AG04450 (cell line): ENCODE measurements around the gene PCGF1. TPM values are rescaled to one million over a fixed set of nuclear protein-coding genes. Genes with fewer than 3 reads are reported as not detected.
A peak's percentile ranks its signal among the peaks of the same experiment; 100 is the strongest.

Experiments
- CTCF ChIA-PET: fragments of 300-600, 350-600 bp; formaldehyde crosslinking; extraction: SDS; loops from one replicate; lab custom pipeline; 2022; ENCODE audit warnings: antibody characterized with exemption, inconsistent platforms; lab: Charles Lee
- POLR2A ChIA-PET: fragments of 350-600 bp; formaldehyde crosslinking; extraction: SDS; loops from one replicate; lab custom pipeline; 2021; ENCODE audit warnings: antibody characterized with exemption, inconsistent platforms; lab: Yijun Ruan, JAX
- DNase-seq: peaks from one replicate; pipeline ENCODE4 v3.0.0-alpha.2; 2011; ENCODE audit warnings: low read depth, low spot score
- H3K27ac ChIP-seq: one replicate; pipeline ENCODE4 v1.5.1; 2012; ENCODE audit warnings: low read depth, low read length, control low read depth
- H3K27me3 ChIP-seq: one replicate; pipeline ENCODE4 v1.6.0; 2012; ENCODE audit warnings: low read length; ENCODE audit not compliant: control insufficient read depth, insufficient read depth
- H3K4me3 ChIP-seq: 2 replicates; pipeline ENCODE4 v1.5.1; 2011; ENCODE audit warnings: mild to moderate bottlenecking, low read depth, low read length, control low read depth
- H3K9me3 ChIP-seq: 2 replicates; pipeline ENCODE4 v1.5.1; 2012; ENCODE audit warnings: low read length; ENCODE audit not compliant: control insufficient read depth, insufficient read depth
- polyA plus RNA-seq: library from polyadenylated mRNA; depleted of rRNA; stranded (reverse); fragments of >200 nt; gene quantifications from 2 replicates; pipeline ENCODE4 v1.2.3, GENCODE V29; 2011
- TF ChIP-seq, protein P1 (sequence below): IDR thresholded peaks from 2 replicates; pipeline ENCODE4 v1.5.1; 2011; ENCODE audit warnings: low read depth, low read length, control low read depth, inconsistent platforms

PCGF1 gene
- polyA plus RNA-seq, 1 experiment, result 20.9 TPM

GRCh38 chr2:74507926-74508520 lies 528 bp upstream of the PCGF1 start:
- POLR2A ChIA-PET, result interaction anchor here (0.7 kb wide), 1 partner anchor 50 kb away, joined by 3 read pairs; the partner anchor contains the start of gene WBP1
- no peak for DNase-seq
- Histone ChIP-seq H3K27ac (peak overlapping the region; percentile 99), H3K27me3 (peaks cover 25% of the 10 kb centered on the region), H3K9me3 (peaks cover 5% of the 10 kb centered on the region; the same call in 1 of the 2 replicates), H3K4me3 (peak overlapping the region; percentile 100)
- CTCF ChIA-PET, result interaction anchor here (1.1 kb wide), 1 partner anchor 12 kb away, joined by 5 read pairs; no protein-coding TSS in a partner anchor
- TF ChIP-seq, protein P1, sequence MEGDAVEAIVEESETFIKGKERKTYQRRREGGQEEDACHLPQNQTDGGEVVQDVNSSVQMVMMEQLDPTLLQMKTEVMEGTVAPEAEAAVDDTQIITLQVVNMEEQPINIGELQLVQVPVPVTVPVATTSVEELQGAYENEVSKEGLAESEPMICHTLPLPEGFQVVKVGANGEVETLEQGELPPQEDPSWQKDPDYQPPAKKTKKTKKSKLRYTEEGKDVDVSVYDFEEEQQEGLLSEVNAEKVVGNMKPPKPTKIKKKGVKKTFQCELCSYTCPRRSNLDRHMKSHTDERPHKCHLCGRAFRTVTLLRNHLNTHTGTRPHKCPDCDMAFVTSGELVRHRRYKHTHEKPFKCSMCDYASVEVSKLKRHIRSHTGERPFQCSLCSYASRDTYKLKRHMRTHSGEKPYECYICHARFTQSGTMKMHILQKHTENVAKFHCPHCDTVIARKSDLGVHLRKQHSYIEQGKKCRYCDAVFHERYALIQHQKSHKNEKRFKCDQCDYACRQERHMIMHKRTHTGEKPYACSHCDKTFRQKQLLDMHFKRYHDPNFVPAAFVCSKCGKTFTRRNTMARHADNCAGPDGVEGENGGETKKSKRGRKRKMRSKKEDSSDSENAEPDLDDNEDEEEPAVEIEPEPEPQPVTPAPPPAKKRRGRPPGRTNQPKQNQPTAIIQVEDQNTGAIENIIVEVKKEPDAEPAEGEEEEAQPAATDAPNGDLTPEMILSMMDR, result no peak

DNA sequence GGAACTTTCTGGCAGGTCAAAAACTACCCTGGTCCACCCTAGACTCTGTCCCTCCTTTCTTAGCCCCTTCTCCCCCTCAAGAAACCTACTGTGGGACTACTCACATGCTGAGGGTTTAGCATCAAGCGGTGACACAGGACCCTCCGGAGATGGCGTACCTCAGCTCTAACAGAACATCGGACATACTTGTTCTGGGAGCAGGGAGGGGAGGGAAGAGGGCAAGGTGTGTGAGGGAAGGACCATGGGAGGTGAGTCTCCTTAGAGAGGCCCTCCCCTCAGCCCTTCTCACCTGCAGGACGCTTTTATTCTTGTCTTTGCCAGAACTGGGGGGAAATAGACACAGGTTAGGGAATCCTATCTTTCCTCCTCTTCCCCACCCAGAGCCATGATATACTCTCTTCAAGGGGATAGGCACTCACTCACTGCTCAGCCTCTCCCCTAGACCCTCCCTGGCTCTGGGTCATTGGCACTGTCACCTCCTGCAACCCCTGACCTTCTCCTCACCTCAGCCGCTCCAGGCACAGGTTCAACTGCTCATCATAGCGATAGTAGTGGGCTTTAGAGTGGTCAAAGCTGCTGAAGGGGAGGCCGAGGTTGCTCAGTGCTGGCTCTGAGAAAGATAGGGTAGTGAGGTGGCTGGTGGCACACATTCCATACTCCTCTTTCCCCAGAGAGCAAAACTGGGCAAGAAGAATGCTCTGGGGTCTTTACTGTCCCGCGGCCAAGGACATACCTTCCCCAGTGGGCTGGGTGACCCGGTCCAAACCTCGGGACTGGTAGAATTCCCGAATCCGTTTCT lies 1.8 kb downstream of the PCGF1 start:
- peak overlapping the region; percentile 35 for H3K4me3 ChIP-seq
- POLR2A ChIA-PET, result interaction anchor here (0.6 to 2.7 kb wide), 2 partner anchors 23 to 68 kb away, joined by 3 to 8 read pairs; partner anchors contain the start of genes CCDC142 and TTC31

GRCh38 chr2:74504591-74504990 lies 2.9 kb downstream of the PCGF1 start:
- DNase-seq, result no peak
- Histone ChIP-seq H3K27ac (no peak overlapping the region), H3K4me3 (no peak overlapping the region), H3K27me3 (peaks cover 21% of the 10 kb centered on the region), H3K9me3 (no peaks in the 10 kb centered on the region; the same call in 1 of the 2 replicates)
- TF ChIP-seq, protein P1, result no peak
- POLR2A ChIA-PET, result interaction anchor here (1.4 to 2.7 kb wide), 4 partner anchors 16 to 32 kb away, joined by 3 to 12 read pairs (median 6); partner anchors contain the start of genes AUP1, CCDC142, HTRA2 and MRPL53
- CTCF ChIA-PET, result interaction anchor here (0.9 to 2.7 kb wide), 2 partner anchors 21 to 84 kb away, joined by 3 to 11 read pairs; partner anchors contain the start of genes CCDC142 and TTC31

More for the DNA sequence above, 1.8 kb downstream of the PCGF1 start:
- Histone ChIP-seq H3K27me3 (peaks cover 15% of the 10 kb centered on the region), H3K9me3 (no peaks in the 10 kb centered on the region; the same call in 1 of the 2 replicates), H3K27ac (no peak overlapping the region)
- no peak for DNase-seq
- CTCF ChIA-PET, result interaction anchor here (1.4 to 2.7 kb wide), 2 partner anchors 23 to 79 kb away, joined by 4 to 11 read pairs; partner anchors contain the start of genes CCDC142 and TTC31
- TF ChIP-seq, protein P1, result no peak

DNA sequence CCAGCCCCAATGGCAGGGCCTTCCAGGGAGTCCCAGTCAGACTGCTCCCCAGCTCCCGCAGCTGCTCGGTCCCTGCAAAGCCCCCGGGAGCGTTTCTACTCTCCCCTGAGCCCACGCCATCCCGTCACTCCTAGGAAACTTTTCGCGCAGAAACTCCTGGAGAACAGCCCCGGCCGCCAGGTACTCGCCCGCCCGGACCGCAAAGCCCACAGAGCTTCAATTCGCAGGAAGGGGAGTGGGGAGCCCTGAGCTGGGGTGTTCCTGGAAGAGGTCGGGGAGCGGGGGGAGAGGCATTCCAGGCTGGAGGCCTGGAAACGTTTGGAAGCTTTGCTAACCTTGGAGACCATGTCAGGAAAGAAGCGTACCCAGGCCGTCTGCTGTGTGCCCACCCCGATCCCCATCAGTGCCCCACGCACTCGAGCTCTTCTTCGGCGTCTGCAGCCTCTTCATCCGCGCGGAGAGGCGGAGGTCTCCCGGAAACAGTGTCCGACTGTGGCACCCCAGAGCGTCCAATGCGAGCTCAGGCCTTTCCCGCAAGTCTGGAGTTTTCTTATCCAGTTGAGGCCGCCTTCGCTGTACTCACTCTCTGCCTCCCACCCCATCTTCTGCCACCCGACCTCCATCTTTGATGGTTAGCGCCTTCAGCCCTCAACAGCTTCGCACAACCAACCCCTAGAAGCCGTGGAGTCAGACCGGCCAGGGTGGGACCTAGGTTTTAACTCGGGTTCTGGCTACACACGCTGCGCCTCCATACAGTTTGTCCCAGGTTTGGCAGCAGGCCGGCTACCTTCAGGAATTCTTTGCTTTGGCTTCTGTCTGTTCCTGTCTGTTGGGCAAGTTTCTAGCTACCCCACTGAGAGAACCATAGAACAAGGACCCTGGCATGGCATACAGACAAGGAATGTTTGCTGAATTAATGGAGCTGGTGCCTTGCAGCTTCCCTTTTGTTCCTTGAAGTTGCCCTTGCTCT lies 3.7 kb downstream of the PCGF1 start:
- DNase-seq, result no peak
- peaks cover 27% of the 10 kb centered on the region for H3K27me3 ChIP-seq
- CTCF ChIA-PET, result interaction anchor here (0.9 to 2.7 kb wide), 4 partner anchors 21 to 169 kb away, joined by 3 to 11 read pairs (median 6); partner anchors contain the start of genes CCDC142 and TTC31
- no peaks in the 10 kb centered on the region; the same call in 1 of the 2 replicates for H3K9me3 ChIP-seq
- H3K27ac ChIP-seq, result peak overlapping the region; percentile 90
- TF ChIP-seq, protein P1, result no peak
- H3K4me3 ChIP-seq, result peak overlapping the region; percentile 62
- POLR2A ChIA-PET, result interaction anchor here (0.5 to 2.7 kb wide), 6 partner anchors 16 to 283 kb away, joined by 3 to 12 read pairs (median 4); partner anchors contain the start of genes AUP1, CCDC142, HTRA2 and LOXL3
